Ectodermal cell (in vitro differentiated cells): ENCODE measurements around the gene SNAPIN.
"Not testable (repeated sequence)": the region's sequence is repeated elsewhere in the genome, so short reads cannot be mapped to it uniquely, and the experiment has no call there.

ENCODE experiments used
- H3K27ac ChIP-seq: 2 replicates; pipeline ENCODE4 v1.7.0; 2013; ENCODE audit warnings: mild to moderate bottlenecking, low read depth, low read length; ENCODE audit not compliant: insufficient read depth, poor library complexity, severe bottlenecking
- H3K27me3 ChIP-seq: 2 replicates; pipeline ENCODE4 v1.7.0; 2013; ENCODE audit warnings: mild to moderate bottlenecking, low read length; ENCODE audit not compliant: insufficient read depth, control insufficient read depth, poor library complexity, severe bottlenecking
- H3K36me3 ChIP-seq: one replicate; pipeline ENCODE4 v1.7.0; 2013; ENCODE audit warnings: low read length; ENCODE audit not compliant: control insufficient read depth, insufficient read depth
- H3K4me1 ChIP-seq: one replicate; pipeline ENCODE4 v1.7.0; 2013; ENCODE audit warnings: low read length; ENCODE audit not compliant: control insufficient read depth, insufficient read depth
- H3K4me3 ChIP-seq: 2 replicates; pipeline ENCODE4 v1.7.0; 2013; ENCODE audit warnings: low read depth, low read length, control low read depth; ENCODE audit not compliant: insufficient read depth
- H3K9me3 ChIP-seq: 2 replicates; pipeline ENCODE4 v1.7.0; 2013; ENCODE audit warnings: mild to moderate bottlenecking, low read length, moderate library complexity; ENCODE audit not compliant: control insufficient read depth
- WGBS, 2 experiments: methylation state at CpG; one replicate each; pipeline ENCODE4 v1.1.7; 2013; ENCODE audit warnings: missing lambda C conversion rate in 2 of 2; 5-methylcytosine and 5-hydroxymethylcytosine counted together

The SNAPIN gene

DNA sequence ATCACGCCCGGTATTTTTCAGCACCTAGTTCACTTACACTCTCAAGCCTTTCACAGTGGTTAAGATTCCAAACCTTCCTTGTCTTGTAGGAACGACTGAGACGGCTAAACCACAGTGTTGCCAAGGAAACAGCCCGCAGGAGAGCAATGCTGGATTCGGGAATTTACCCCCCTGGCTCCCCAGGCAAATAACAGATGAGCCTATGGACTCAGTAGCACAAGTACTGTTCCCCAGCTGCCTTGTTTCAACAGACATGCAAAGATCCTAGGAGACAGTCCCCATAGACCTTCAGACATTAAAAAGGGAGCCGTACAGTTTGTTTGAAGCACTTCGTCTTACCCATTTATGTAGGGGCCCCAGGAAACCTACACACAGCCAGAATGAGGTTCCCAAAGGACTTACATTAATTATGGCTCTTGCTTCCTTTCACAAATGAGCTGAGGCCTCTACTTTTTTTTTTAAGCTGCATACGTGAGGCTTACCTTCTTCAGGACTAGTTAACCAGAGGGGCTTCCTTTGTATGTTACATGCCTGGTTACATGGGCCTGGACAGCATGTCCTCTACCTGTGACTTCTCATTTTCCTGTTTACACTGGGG is 2.7 kb downstream of the SNAPIN start:
- H3K27ac ChIP-seq: peak overlapping the region; percentile 22
- no peaks in the 10 kb centered on the region for H3K9me3 ChIP-seq
- 72 to 76% methylated on average over 9 of the region's 9 CpGs for WGBS, 2 experiments
- no peak overlapping the region for H3K4me3 ChIP-seq
- H3K36me3 ChIP-seq: peaks cover 39% of the 10 kb centered on the region
- H3K4me1 ChIP-seq: no peaks in the 10 kb centered on the region
- no peaks in the 10 kb centered on the region for H3K27me3 ChIP-seq

DNA sequence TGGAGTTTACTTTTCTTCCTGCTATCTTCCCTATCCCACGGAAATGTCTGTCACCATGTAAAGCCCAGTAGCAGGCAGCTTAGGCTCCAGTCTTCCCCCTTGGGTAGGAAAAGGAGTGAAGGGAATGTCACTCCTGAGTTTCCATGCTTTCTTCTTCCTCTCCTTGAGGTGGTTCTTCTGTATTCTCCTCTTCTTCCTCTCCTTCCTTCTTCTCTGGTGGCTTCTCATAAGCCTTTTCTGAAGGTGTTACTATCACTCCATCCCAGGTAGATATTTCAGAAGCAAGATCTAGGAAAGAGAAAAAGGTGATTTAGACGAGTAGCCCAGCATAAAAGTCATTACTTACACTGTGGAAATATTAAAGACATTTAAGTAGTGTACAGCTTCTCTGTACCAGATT is 3.8 kb downstream of the SNAPIN start:
- Histone ChIP-seq H3K27me3 (no peaks in the 10 kb centered on the region), H3K4me3 (no peak overlapping the region), H3K4me1 (no peaks in the 10 kb centered on the region), H3K9me3 (no peaks in the 10 kb centered on the region), H3K36me3 (peaks cover 45% of the 10 kb centered on the region), H3K27ac (no peak overlapping the region)
- WGBS, 2 experiments: 80 to 88% methylated on average over 1 of the region's 2 CpGs

DNA sequence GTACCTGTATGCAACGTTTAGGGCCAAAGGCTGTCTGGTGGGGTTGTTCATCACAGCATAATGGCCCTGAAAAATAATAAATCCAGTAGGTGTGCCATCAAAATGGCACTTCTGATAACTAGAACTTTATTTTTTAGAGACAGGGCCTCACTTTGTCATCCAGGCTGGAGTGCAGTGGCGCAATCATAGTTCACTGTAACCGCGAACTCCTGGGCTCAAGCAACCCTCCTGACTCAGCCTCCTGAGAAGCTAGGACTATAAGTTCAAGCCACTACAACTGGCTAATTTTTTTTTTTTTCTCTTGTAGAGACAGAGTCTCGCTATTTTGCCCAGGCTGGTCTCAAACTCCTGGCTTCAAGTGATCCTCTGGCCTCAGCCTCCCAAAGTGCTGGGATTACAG is 4.7 kb downstream of the SNAPIN start:
- Histone ChIP-seq H3K4me3 (no peak overlapping the region), H3K4me1 (no peaks in the 10 kb centered on the region), H3K27ac (no peak overlapping the region), H3K36me3 (peaks cover 54% of the 10 kb centered on the region), H3K27me3 (no peaks in the 10 kb centered on the region), H3K9me3 (no peaks in the 10 kb centered on the region)
- WGBS, 2 experiments: 92 to 96% methylated on average over 5 of the region's 5 CpGs

DNA sequence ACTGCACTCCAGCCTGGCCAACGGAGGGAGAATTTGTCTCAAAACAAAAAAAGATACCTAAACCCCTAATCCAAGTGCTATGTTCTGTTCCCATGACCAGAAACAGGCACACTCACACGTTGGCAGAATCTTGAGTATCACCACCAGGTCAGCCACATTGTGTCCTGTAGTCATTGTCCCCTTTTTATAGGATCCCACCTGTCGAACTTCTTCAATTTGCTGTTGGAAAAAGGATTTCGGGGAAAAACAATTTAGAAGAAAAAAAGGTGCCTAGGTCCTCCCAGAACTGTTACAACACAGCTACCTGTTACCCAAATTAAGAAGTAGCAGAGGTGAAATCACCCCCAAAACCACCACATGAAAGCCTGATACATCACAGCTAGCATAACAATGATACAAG is 8.9 kb downstream of the SNAPIN start:
- Histone ChIP-seq H3K36me3 (peaks cover 59% of the 10 kb centered on the region), H3K9me3 (no peaks in the 10 kb centered on the region), H3K27ac (no peak overlapping the region), H3K27me3 (no peaks in the 10 kb centered on the region), H3K4me1 (peaks cover 9% of the 10 kb centered on the region), H3K4me3 (no peak overlapping the region)
- WGBS, 2 experiments: 93 to 94% methylated on average over 4 of the region's 4 CpGs

DNA sequence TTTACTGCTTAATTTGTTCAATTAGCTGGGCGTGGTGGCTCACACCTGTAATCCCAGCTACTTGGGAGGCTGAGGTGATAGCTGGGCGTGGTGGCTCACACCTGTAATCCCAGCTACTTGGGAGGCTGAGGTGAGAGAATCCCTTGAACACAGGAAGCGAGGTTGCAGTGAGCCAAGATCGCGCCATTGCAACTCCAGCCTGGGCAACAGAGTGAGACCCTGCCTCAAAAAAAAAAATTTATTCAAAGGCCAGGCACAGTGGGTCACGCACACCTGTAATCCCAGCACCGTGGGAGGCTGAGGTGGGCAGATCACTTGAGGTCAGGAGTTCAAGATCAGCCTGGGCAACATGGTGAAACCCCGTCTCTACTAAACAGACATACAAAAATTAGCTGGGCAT is 10.2 kb downstream of the SNAPIN start:
- not testable (repeated sequence) for H3K9me3 ChIP-seq, H3K4me1 ChIP-seq, H3K27me3 ChIP-seq, H3K27ac ChIP-seq, H3K4me3 ChIP-seq
- 91 to 96% methylated on average over 8 of the region's 8 CpGs for WGBS, 2 experiments
- peaks cover 50% of the 10 kb centered on the region for H3K36me3 ChIP-seq

DNA sequence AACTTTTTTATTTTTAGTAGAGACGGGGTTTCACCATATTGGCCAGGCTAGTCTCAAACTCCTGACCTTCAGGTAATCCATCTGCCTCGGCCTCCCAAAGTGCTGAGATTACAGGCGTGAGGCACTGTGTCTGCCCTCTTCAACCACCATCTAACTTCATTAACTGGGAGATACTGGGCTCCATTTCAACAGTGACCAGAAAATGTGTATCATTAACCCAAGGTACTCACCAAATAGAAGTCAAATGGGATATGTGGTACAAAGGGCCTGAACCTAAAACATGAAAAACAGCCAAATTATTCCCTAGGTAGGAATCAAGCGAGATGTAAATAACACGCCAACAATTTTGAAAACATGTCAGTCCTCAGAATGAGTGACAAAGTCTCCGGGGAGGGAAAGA is 11.1 kb downstream of the SNAPIN start:
- Histone ChIP-seq H3K4me1 (peaks cover 9% of the 10 kb centered on the region), H3K36me3 (peaks cover 44% of the 10 kb centered on the region), H3K27me3 (no peaks in the 10 kb centered on the region), H3K4me3 (peak overlapping the region; percentile 94), H3K27ac (no peak overlapping the region), H3K9me3 (no peaks in the 10 kb centered on the region)
- WGBS, 2 experiments: 93% methylated on average over 6 of the region's 6 CpGs

DNA sequence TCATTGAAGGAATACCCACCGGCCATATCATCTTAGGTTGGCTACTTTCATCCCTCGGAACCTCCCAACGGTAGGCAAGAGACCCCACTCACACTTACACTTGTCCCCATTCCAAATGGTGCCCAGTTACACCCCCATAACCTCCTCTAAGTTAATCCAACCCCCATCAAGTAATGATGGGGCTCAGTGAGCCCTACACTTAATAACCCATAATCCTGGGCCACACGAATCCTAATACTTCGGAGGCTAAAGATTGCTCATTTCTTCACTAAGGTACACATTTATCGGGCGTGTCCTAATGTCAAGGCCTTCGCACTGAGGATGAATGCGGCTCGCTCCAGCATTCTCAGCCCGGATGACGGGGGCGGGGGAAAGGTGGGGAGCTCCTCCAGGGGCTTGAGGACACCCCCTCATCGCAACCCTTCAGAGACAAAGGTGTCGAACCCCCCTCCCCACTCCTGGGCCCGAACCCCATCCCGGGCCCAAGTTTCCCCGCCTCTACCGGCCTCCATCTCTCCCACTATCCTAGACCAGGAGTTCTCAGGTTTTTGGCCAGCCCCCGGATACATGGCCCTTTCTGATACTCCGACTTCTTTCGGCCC is 11.9 kb downstream of the SNAPIN start:
- 1 to 2% methylated on average over 22 of the region's 22 CpGs for WGBS, 2 experiments
- H3K27me3 ChIP-seq: no peaks in the 10 kb centered on the region
- peak overlapping the region; percentile 94 for H3K4me3 ChIP-seq
- H3K4me1 ChIP-seq: peaks cover 9% of the 10 kb centered on the region
- H3K36me3 ChIP-seq: peaks cover 37% of the 10 kb centered on the region
- no peaks in the 10 kb centered on the region for H3K9me3 ChIP-seq
- H3K27ac ChIP-seq: peak overlapping the region; percentile 80

DNA sequence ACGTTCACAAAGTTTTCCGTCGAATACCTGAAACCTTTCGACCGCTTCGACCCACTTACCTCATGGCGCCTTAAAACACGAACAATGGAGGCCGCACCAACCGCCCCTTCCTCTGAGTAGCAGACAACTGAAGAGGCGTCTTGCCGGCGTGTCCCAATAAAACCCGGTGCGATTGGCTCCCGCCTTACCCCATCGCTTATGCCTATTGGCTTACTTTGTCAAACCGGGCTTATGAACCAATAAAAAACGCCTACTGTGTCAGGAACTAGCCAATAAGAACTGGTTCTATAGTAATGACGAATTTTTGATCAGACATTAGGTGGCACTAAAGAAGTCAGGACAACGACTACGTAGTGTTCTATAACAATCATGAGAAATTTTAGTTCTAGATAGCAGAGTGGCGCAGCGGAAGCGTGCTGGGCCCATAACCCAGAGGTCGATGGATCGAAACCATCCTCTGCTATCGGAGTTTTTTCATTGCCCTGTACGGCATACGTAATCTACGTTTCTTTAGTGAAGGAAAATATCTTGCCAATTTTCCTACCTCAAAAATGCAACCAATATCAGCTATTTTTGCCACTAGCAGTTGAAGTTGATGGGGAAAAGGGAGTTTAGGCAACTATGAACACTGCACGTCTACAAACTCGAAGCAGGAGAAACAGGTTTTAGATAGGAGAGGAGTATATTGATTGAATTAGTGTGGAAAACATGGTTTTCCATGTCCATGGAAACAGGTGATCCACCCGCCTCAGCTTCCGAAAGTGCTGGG is 12.5 kb downstream of the SNAPIN start, which contains the start of gene ILF2:
Gene ILF2 (minus strand): TSS at position 135 of the 769 bp plus-strand sequence. CDS start 71 bp downstream, at position 64.
- Histone ChIP-seq H3K27me3 (no peaks in the 10 kb centered on the region), H3K36me3 (peaks cover 30% of the 10 kb centered on the region), H3K9me3 (no peaks in the 10 kb centered on the region), H3K27ac (peak within 1 kb of the TSS; percentile 80), H3K4me3 (peak within 1 kb of the TSS; percentile 94), H3K4me1 (peaks cover 9% of the 10 kb centered on the region)
- 1% methylated on average over 32 to 35 of the region's 35 CpGs for WGBS, 2 experiments

DNA sequence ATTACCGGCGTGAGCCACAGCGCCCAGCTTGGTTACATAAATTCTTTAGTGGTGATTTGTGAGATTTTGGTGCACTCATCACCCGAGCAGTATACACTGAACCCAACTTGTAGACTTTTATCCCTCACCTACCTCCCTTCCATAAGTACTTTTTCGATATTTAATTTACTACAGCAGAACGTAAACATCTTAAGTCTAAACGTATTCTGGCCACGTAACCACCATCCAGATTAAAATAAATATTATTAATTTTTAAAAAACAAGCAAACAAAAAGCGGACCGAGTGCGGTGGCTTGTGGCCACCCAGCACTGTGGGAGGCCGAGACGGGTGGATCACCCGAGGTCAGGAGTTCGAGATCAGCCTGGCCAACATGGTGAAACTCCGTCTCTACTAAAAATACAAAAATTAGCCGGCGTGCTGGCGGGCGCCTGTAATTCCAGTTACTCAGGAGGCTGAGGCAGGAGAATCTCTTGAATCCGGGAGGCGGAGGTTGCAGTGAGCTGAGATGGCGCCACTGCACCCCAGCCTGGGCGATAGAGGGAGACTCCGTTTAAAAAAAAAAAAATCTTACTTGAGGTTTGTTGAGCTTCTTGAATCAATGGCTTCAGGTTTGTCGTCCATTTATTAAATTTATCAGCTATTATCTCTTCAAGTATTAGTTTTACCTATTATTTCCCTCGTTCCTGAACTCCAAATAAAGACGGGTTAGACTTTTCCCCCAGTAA is 13.3 kb downstream of the SNAPIN start:
- H3K4me1 ChIP-seq, H3K27me3 ChIP-seq, H3K9me3 ChIP-seq: not testable (repeated sequence)
- 35 to 36% methylated on average over 26 to 28 of the region's 28 CpGs for WGBS, 2 experiments
- Histone ChIP-seq H3K27ac (peak overlapping the region; percentile 68), H3K36me3 (peaks cover 27% of the 10 kb centered on the region), H3K4me3 (peak overlapping the region; percentile 78)

DNA sequence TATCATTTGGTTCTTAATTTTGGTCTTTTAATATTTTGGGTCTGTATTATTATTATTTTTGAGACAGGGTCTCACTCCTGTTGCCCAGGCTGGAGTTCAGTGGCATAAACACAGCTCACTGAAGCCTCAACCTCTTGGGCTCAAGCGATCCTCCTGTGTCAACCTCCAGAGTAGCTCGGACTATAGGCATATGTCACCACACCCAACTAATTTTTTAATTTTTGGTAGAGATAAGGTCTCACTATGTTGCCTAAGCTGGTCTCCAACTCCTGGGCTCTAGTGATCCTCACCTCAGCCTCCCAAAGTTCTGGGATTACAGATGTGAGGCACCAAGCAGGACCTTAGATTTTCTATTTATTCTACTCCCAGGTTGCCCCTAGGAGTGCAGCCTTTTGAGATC is 15.0 kb downstream of the SNAPIN start:
- WGBS, 2 experiments: 92 to 93% methylated on average over 1 to 2 of the region's 2 CpGs
- Histone ChIP-seq H3K27me3 (peaks cover 12% of the 10 kb centered on the region), H3K4me3 (no peak overlapping the region), H3K4me1 (peaks cover 9% of the 10 kb centered on the region), H3K27ac (no peak overlapping the region), H3K9me3 (no peaks in the 10 kb centered on the region), H3K36me3 (peaks cover 11% of the 10 kb centered on the region)
